HepG2 (cell line): ENCODE measurements around the gene MXRA7. TPM values are rescaled to one million over a fixed set of nuclear protein-coding genes. Genes with fewer than 3 reads are reported as not detected.

Experiments
- AGO1 ChIP-seq: fragments of 200-400 bp; formaldehyde crosslinking; IDR thresholded peaks from 2 replicates; pipeline ENCODE4 v1.6.1; 2017; ENCODE audit warnings: mild to moderate bottlenecking, low read depth, low read length, moderate library complexity; ENCODE audit not compliant: poor library complexity, severe bottlenecking
- ARID2 ChIP-seq: sonication (generic); formaldehyde crosslinking; IDR thresholded peaks from 2 replicates; pipeline ENCODE4 v1.8.1; 2022; ENCODE audit warnings: mild to moderate bottlenecking, missing genetic modification reagents, borderline replicate concordance
- CHCHD3 ChIP-seq: sonication (generic); formaldehyde crosslinking; IDR thresholded peaks from 2 replicates; pipeline ENCODE4 v1.8.0; 2022; ENCODE audit warnings: mild to moderate bottlenecking, missing genetic modification reagents, moderate library complexity
- ELF3 ChIP-seq: IDR thresholded peaks from 2 replicates; pipeline ENCODE4 v1.6.1; 2016; ENCODE audit warnings: missing genetic modification reagents, missing compliant biosample characterization
- FOSL2 ChIP-seq: sonication (generic); formaldehyde crosslinking; IDR thresholded peaks from 2 replicates; pipeline ENCODE4 v1.4.0; 2020; ENCODE audit warnings: missing genetic modification reagents
- FOXO4 ChIP-seq: sonication (generic); formaldehyde crosslinking; conservative IDR thresholded peaks from 2 replicates; pipeline ENCODE4 v1.8.1; 2023; ENCODE audit warnings: missing genetic modification reagents
- HOMEZ ChIP-seq: IDR thresholded peaks from 2 replicates; pipeline ENCODE4 v1.6.1; 2016; ENCODE audit warnings: low read depth
- MAX ChIP-seq: IDR thresholded peaks from 2 replicates; pipeline ENCODE4 v1.6.1; 2012; ENCODE audit warnings: inconsistent platforms
- POGZ ChIP-seq: sonication (generic); formaldehyde crosslinking; IDR thresholded peaks from 2 replicates; pipeline ENCODE4 v1.4.0; 2020; ENCODE audit warnings: mild to moderate bottlenecking, missing genetic modification reagents
- SALL1 ChIP-seq: sonication (generic); formaldehyde crosslinking; IDR thresholded peaks from 2 replicates; pipeline ENCODE4 v1.8.0; 2022; ENCODE audit warnings: mild to moderate bottlenecking, missing genetic modification reagents
- USF2 ChIP-seq, 2 experiments: sonication (generic) in 1 of 2; formaldehyde crosslinking in 1 of 2; IDR thresholded peaks; 2 replicates each; pipeline versions ENCODE4 v1.5.1 to v1.6.1; 2011 to 2020; ENCODE audit warnings: borderline replicate concordance in 1 of 2, low read depth in 1 of 2, low read length in 1 of 2, mild to moderate bottlenecking in 1 of 2, missing genetic modification reagents in 1 of 2, moderate library complexity in 1 of 2
- ZFP36 ChIP-seq: fragments of 150-350 bp; IDR thresholded peaks from 2 replicates; pipeline ENCODE4 v1.6.1; 2018; ENCODE audit warnings: borderline replicate concordance, low read length, low read depth; ENCODE audit not compliant: partially characterized antibody
- ZMAT5 ChIP-seq: sonication (generic); formaldehyde crosslinking; IDR thresholded peaks from 2 replicates; pipeline ENCODE4 v1.5.0; 2020; ENCODE audit warnings: mild to moderate bottlenecking, low read depth, missing genetic modification reagents, borderline replicate concordance
- ZNF367 ChIP-seq: sonication (generic); formaldehyde crosslinking; IDR thresholded peaks from 2 replicates; pipeline ENCODE4 v1.4.0; 2020; ENCODE audit warnings: missing genetic modification reagents, borderline replicate concordance
- ZNF414 ChIP-seq: sonication (generic); formaldehyde crosslinking; IDR thresholded peaks from 2 replicates; pipeline ENCODE4 v1.5.0; 2020; ENCODE audit warnings: missing genetic modification reagents
- ZNF44 ChIP-seq: sonication (generic); formaldehyde crosslinking; IDR thresholded peaks from 2 replicates; pipeline ENCODE4 v1.5.1; 2020; ENCODE audit warnings: mild to moderate bottlenecking, missing genetic modification reagents
- ZNF687 ChIP-seq: sonication (generic); formaldehyde crosslinking; IDR thresholded peaks from 2 replicates; pipeline ENCODE4 v1.5.1; 2020; ENCODE audit warnings: mild to moderate bottlenecking, missing genetic modification reagents, moderate library complexity
- ZNF7 ChIP-seq: IDR thresholded peaks from 2 replicates; pipeline ENCODE4 v1.6.1; 2016; ENCODE audit warnings: missing biosample characterization, missing genetic modification reagents
- polyA plus RNA-seq, 8 experiments: library from polyadenylated mRNA; depleted of rRNA in 3 of 8; stranded (reverse) in 7 of 8; unstranded in 1 of 8; fragments of >200 nt; fragmentation: Illumina TruSeq in 4 of 8; extraction: Trizol in 4 of 8; gene quantifications; 2 replicates each; pipeline versions ENCODE4 v1.2.1 to v1.2.3, GENCODE V29; 2011 to 2016; ENCODE audit warnings: low read depth in 4 of 8, missing spikeins in 1 of 8, mixed read lengths in 1 of 8; ENCODE audit not compliant: insufficient read depth in 1 of 8
- total RNA-seq, 5 experiments: library from RNA; depleted of rRNA; stranded (reverse); fragments of >200 nt; fragmentation: Illumina TruSeq; extraction: Trizol; gene quantifications; 2 replicates each; pipeline ENCODE4 v1.2.3, GENCODE V29; 2016; ENCODE audit warnings: low read depth in 1 of 5

MXRA7 gene
- total and polyA plus RNA-seq, 2 of the 13 experiments (the other 11 are each of a cell fraction or from before 2014, with no cell fraction given) = 44.8 to 112 TPM

GRCh38 chr17:76645481-76645880 lies 65.3 kb downstream of the MXRA7 start (continued):
- TF ChIP-seq CHCHD3 (CRISPR knock-in tag) (no peak), ZMAT5 (CRISPR knock-in tag) (no peak), USF2 (IDR thresholded peaks at IDR 0.05; ENCODE audit: low read depth, low read length) (no peak), USF2 (CRISPR knock-in tag; IDR thresholded peaks at IDR 0.05; ENCODE audit: borderline replicate concordance) (no peak), MAX (peak; percentile 19; the same call in 1 of the 2 replicates), ZNF367 (CRISPR knock-in tag) (no peak), ZFP36 (no peak), FOSL2 (CRISPR knock-in tag) (no peak), ZNF44 (CRISPR knock-in tag) (no peak), POGZ (CRISPR knock-in tag) (no peak), AGO1 (no peak), ARID2 (CRISPR knock-in tag) (no peak), ZNF414 (no peak), FOXO4 (CRISPR knock-in tag) (0 out of 2 replicates have a peak, but pooled peaks have one; percentile 52), SALL1 (CRISPR knock-in tag) (peak; percentile 40), ELF3 (CRISPR knock-in tag) (peak; percentile 47; the same call in 1 of the 2 replicates), ZNF7 (CRISPR knock-in tag) (no peak), HOMEZ (no peak), ZNF687 (CRISPR knock-in tag) (peak; percentile 54)
